ENCODE measurements around the gene MCU.
A peak's percentile ranks its signal among the peaks of the same experiment; 100 is the strongest.

The MCU gene

GRCh38 chr10:72809006-72809405 is 117.1 kb downstream of the MCU start:
- DNase-seq = no peak

- DNase-seq = no peak
Measured at GRCh38 chr10:72810976-72811375, 119.0 kb downstream of the MCU start.

- no peak for DNase-seq
Measured at GRCh38 chr10:72812415-72812752, 120.4 kb downstream of the MCU start.

GRCh38 chr10:72812753-72813430 is 120.9 kb downstream of the MCU start:
- DNase-seq = no peak

- DNase-seq = no peak
Measured at GRCh38 chr10:72814099-72814790, 122.3 kb downstream of the MCU start.

- DNase-seq = no peak
Measured at GRCh38 chr10:72816565-72816964, 124.6 kb downstream of the MCU start.

- DNase-seq = no peak
Measured at GRCh38 chr10:72818076-72818475, 126.1 kb downstream of the MCU start.

GRCh38 chr10:72819053-72819452 is 127.1 kb downstream of the MCU start:
- DNase-seq = no peak

- DNase-seq = no peak
Measured at GRCh38 chr10:72821606-72822005, 129.7 kb downstream of the MCU start.

- no peak for DNase-seq
Measured at GRCh38 chr10:72822342-72822986, 130.5 kb downstream of the MCU start.

- DNase-seq = no peak
Measured at GRCh38 chr10:72825163-72825562, 133.2 kb downstream of the MCU start.

- DNase-seq = no peak
Measured at GRCh38 chr10:72826346-72826745, 134.4 kb downstream of the MCU start.

- no peak for DNase-seq
Measured at GRCh38 chr10:72828294-72828693, 136.4 kb downstream of the MCU start.

- DNase-seq = no peak
Measured at GRCh38 chr10:72830625-72831024, 138.7 kb downstream of the MCU start.

GRCh38 chr10:72831696-72832409 is 139.9 kb downstream of the MCU start:
- no peak for DNase-seq

GRCh38 chr10:72832701-72833100 is 140.8 kb downstream of the MCU start:
- no peak for DNase-seq

GRCh38 chr10:72834183-72834825 is 142.4 kb downstream of the MCU start:
- DNase-seq = peak; percentile 54

- no peak for DNase-seq
Measured at GRCh38 chr10:72840319-72840718, 148.4 kb downstream of the MCU start.

GRCh38 chr10:72841487-72841886 is 149.5 kb downstream of the MCU start:
- DNase-seq = no peak

- DNase-seq = no peak
Measured at GRCh38 chr10:72842164-72842563, 150.2 kb downstream of the MCU start.

GRCh38 chr10:72846238-72846637 is 154.3 kb downstream of the MCU start:
- DNase-seq = no peak

- DNase-seq = no peak
Measured at GRCh38 chr10:72847681-72848080, 155.7 kb downstream of the MCU start.

GRCh38 chr10:72850861-72851260 is 158.9 kb downstream of the MCU start:
- DNase-seq = no peak
